H1 (cell line): ENCODE results near the gene PCDH7. TPM values are rescaled to one million over a fixed set of nuclear protein-coding genes. Genes with fewer than 3 reads are reported as not detected.

ENCODE experiments used
- CTCF ChIA-PET: fragments of 300-600 bp; sonication (Branson Sonifier 250); formaldehyde crosslinking; loops from one replicate; lab custom pipeline; 2021; ENCODE audit not compliant: partially characterized antibody; lab: Charles Lee
- POLR2A ChIA-PET: fragments of 300-600 bp; sonication (Branson Sonifier 250); formaldehyde crosslinking; loops from one replicate; lab custom pipeline; 2021; ENCODE audit warnings: inconsistent platforms; ENCODE audit not compliant: partially characterized antibody; lab: Charles Lee
- DNase-seq, 2 experiments: peaks; one replicate each; pipeline versions ENCODE4 v3.0.0 to v3.0.0-alpha.2; 2010 to 2022; ENCODE audit warnings: low spot score in 2 of 2, low read depth in 1 of 2, mixed read lengths in 1 of 2
- FAIRE-seq: peaks from 2 replicates; lab custom pipeline; 2011; peaks lifted over from hg19 to GRCh38; lab: Jason Lieb, UNC
- H2AFZ ChIP-seq: 2 replicates; pipeline ENCODE4 v1.8.1; 2012; ENCODE audit warnings: low read length, inconsistent platforms
- H2AK5ac ChIP-seq: 2 replicates; pipeline ENCODE4 v1.6.1; 2013; ENCODE audit warnings: low read depth, low read length
- H2BK120ac ChIP-seq: replicated peaks from 2 replicates; pipeline ENCODE3; 2013; ENCODE audit warnings: low read depth, low read length, inconsistent platforms
- H2BK12ac ChIP-seq: 2 replicates; pipeline ENCODE4 v1.6.1; 2013; ENCODE audit warnings: low read depth, low read length
- H2BK15ac ChIP-seq: 2 replicates; pipeline ENCODE4 v1.6.1; 2013; ENCODE audit warnings: low read length
- H2BK20ac ChIP-seq: 2 replicates; pipeline ENCODE4 v1.6.1; 2013; ENCODE audit warnings: low read length
- H2BK5ac ChIP-seq: 2 replicates; pipeline ENCODE4 v1.6.1; 2013; ENCODE audit warnings: low read depth, low read length
- H3K14ac ChIP-seq: 2 replicates; pipeline ENCODE4 v1.6.1; 2013; ENCODE audit warnings: inconsistent platforms; ENCODE audit not compliant: insufficient read length
- H3K18ac ChIP-seq: 2 replicates; pipeline ENCODE4 v1.6.1; 2013; ENCODE audit warnings: low read length; ENCODE audit errors: extremely low read depth
- H3K23ac ChIP-seq: 2 replicates; pipeline ENCODE4 v1.6.1; 2013; ENCODE audit warnings: inconsistent platforms; ENCODE audit not compliant: insufficient read length
- H3K23me2 ChIP-seq: 2 replicates; pipeline ENCODE4 v1.6.1; 2013; ENCODE audit warnings: low read depth, low read length
- H3K27ac ChIP-seq: 2 replicates; pipeline ENCODE4 v1.6.1; 2011; ENCODE audit warnings: low read depth, low read length, inconsistent platforms
- H3K27me3 ChIP-seq, 4 experiments: replicated peaks in 1 of 4; 1 replicate in 1 of 4; 2 replicates in 3 of 4; pipeline versions ENCODE4 v1.6.1 to v1.8.1; 2011 to 2013; ENCODE audit warnings: low read length in 3 of 4, mild to moderate bottlenecking in 3 of 4, inconsistent platforms in 2 of 4, mixed read lengths in 2 of 4, moderate library complexity in 1 of 4; ENCODE audit not compliant: control insufficient read depth in 3 of 4, insufficient read depth in 3 of 4; ENCODE audit errors: extremely low read depth in 1 of 4
- H3K36me3 ChIP-seq, 4 experiments: 2 replicates each; pipeline versions ENCODE4 v1.6.1 to v1.8.1; 2011 to 2013; ENCODE audit warnings: mild to moderate bottlenecking in 4 of 4, low read length in 3 of 4, moderate library complexity in 2 of 4, control low read depth in 1 of 4, inconsistent platforms in 1 of 4; ENCODE audit not compliant: insufficient read depth in 4 of 4, control insufficient read depth in 2 of 4
- H3K4ac ChIP-seq: replicated peaks from 2 replicates; pipeline ENCODE3; 2013; ENCODE audit warnings: low read length, low read depth, mixed read lengths, inconsistent platforms; ENCODE audit not compliant: insufficient read length
- H3K4me1 ChIP-seq, 4 experiments: replicated peaks in 1 of 4; 1 replicate in 1 of 4; 2 replicates in 3 of 4; pipeline versions ENCODE4 v1.6.1 to v1.8.1; 2011 to 2013; ENCODE audit warnings: low read length in 3 of 4, inconsistent platforms in 2 of 4, mixed read lengths in 1 of 4; ENCODE audit not compliant: insufficient read depth in 4 of 4, control insufficient read depth in 3 of 4
- H3K4me2 ChIP-seq, 2 experiments: 2 replicates each; pipeline versions ENCODE4 v1.6.1 to v1.8.1; 2011 to 2013; ENCODE audit warnings: low read depth in 2 of 2, low read length in 2 of 2, control low read depth in 1 of 2, inconsistent platforms in 1 of 2, mild to moderate bottlenecking in 1 of 2; ENCODE audit not compliant: insufficient read depth in 1 of 2
- H3K4me3 ChIP-seq, 4 experiments: fragments of 200-600, 300-600 bp in 1 of 4; sonication (generic), shearing (Covaris generic), sonication (Bioruptor Twin) in 1 of 4; 2 replicates each; pipeline versions ENCODE4 v1.5.1 to v1.8.1; 2011 to 2016; ENCODE audit warnings: low read length in 4 of 4, low read depth in 3 of 4, control low read depth in 2 of 4, inconsistent platforms in 2 of 4, mild to moderate bottlenecking in 2 of 4, mixed read lengths in 1 of 4, moderate library complexity in 1 of 4; ENCODE audit not compliant: insufficient read depth in 2 of 4; ENCODE audit errors: extremely low read depth in 1 of 4
- H3K56ac ChIP-seq: replicated peaks from 2 replicates; pipeline ENCODE3; 2013; ENCODE audit warnings: low read depth, mild to moderate bottlenecking, mixed read lengths, low read length, inconsistent platforms; ENCODE audit not compliant: insufficient read length
- H3K79me1 ChIP-seq: 2 replicates; pipeline ENCODE4 v1.6.1; 2013; ENCODE audit warnings: low read depth, low read length, control low read depth
- H3K79me2 ChIP-seq, 2 experiments: 2 replicates each; pipeline versions ENCODE4 v1.6.1 to v1.8.1; 2012 to 2013; ENCODE audit warnings: low read length in 2 of 2, mild to moderate bottlenecking in 2 of 2, inconsistent platforms in 1 of 2; ENCODE audit not compliant: insufficient read depth in 2 of 2, control insufficient read depth in 1 of 2
- H3K9ac ChIP-seq, 4 experiments: replicated peaks in 1 of 4; 1 replicate in 1 of 4; 2 replicates in 3 of 4; pipeline versions ENCODE4 v1.6.1 to v1.8.1; 2011 to 2013; ENCODE audit warnings: low read depth in 3 of 4, low read length in 3 of 4, control low read depth in 2 of 4, mild to moderate bottlenecking in 2 of 4, moderate library complexity in 2 of 4, inconsistent platforms in 1 of 4; ENCODE audit errors: extremely low read depth in 1 of 4
- H3K9me3 ChIP-seq, 2 experiments: 2 replicates each; pipeline versions ENCODE4 v1.6.1 to v1.8.1; 2012 to 2013; ENCODE audit warnings: mild to moderate bottlenecking in 2 of 2, moderate library complexity in 2 of 2, control low read depth in 1 of 2, inconsistent platforms in 1 of 2, low read depth in 1 of 2, low read length in 1 of 2, mixed read lengths in 1 of 2; ENCODE audit not compliant: insufficient read depth in 2 of 2
- H4K20me1 ChIP-seq, 2 experiments: replicated peaks in 1 of 2; 2 replicates each; pipeline versions ENCODE3 to v1.8.1; 2011 to 2013; ENCODE audit warnings: inconsistent platforms in 2 of 2, low read length in 2 of 2, mild to moderate bottlenecking in 1 of 2; ENCODE audit not compliant: insufficient read depth in 2 of 2, control insufficient read depth in 1 of 2
- H4K5ac ChIP-seq: 2 replicates; pipeline ENCODE4 v1.6.1; 2013; ENCODE audit warnings: low read length, low read depth, mixed read lengths, inconsistent platforms; ENCODE audit not compliant: insufficient read length
- H4K8ac ChIP-seq: 2 replicates; pipeline ENCODE4 v1.8.0; 2013; ENCODE audit warnings: mild to moderate bottlenecking, moderate library complexity, low read length, inconsistent platforms; ENCODE audit not compliant: insufficient read depth; ENCODE audit errors: extremely low read depth
- H4K91ac ChIP-seq: replicated peaks from 2 replicates; pipeline ENCODE3; 2013; ENCODE audit warnings: low read length, mixed read lengths, inconsistent platforms; ENCODE audit not compliant: insufficient read length
- CBX8 ChIP-seq: fragments of 300-800, 300-1000 bp; sonication (generic); IDR thresholded peaks from 2 replicates; pipeline ENCODE4 v1.7.1; 2016; ENCODE audit warnings: low read depth, low read length, borderline replicate concordance
- E2F6 ChIP-seq: IDR thresholded peaks from 2 replicates; pipeline ENCODE4 v1.6.1; 2012; ENCODE audit warnings: inconsistent platforms
- RNF2 ChIP-seq: fragments of 200-900, 300-1000 bp; sonication (generic); IDR thresholded peaks from 2 replicates; pipeline ENCODE4 v1.7.1; 2016; ENCODE audit warnings: borderline replicate concordance, low read depth, mild to moderate bottlenecking, antibody characterized with exemption, low read length; ENCODE audit not compliant: poor library complexity, severe bottlenecking; ENCODE audit errors: missing control alignments
- SP4 ChIP-seq: IDR thresholded peaks from 2 replicates; pipeline ENCODE4 v1.6.1; 2012; ENCODE audit warnings: low read length, inconsistent platforms
- YY1 ChIP-seq: IDR thresholded peaks from 2 replicates; pipeline ENCODE4 v1.6.1; 2011; ENCODE audit warnings: low read depth, mild to moderate bottlenecking, low read length
- WGBS, 2 experiments: shearing (Covaris generic) in 1 of 2; methylation state at CpG; one replicate each; pipeline versions ENCODE4 v1.1.6 to v1.1.7; 2013 to 2015; ENCODE audit warnings: low lambda C conversion rate in 2 of 2, mixed read lengths in 2 of 2, inconsistent platforms in 1 of 2, low coverage in 1 of 2, missing lambda C conversion rate in 1 of 2; ENCODE audit not compliant: insufficient replicate concordance in 2 of 2, insufficient coverage in 1 of 2, insufficient read length in 1 of 2; ENCODE audit errors: extremely low coverage in 1 of 2, missing lambda C conversion rate in 1 of 2; 5-methylcytosine and 5-hydroxymethylcytosine counted together
- polyA plus RNA-seq, 7 experiments: library from polyadenylated mRNA; depleted of rRNA in 3 of 7; stranded (reverse) in 5 of 7; unstranded in 2 of 7; fragments of >200 nt in 5 of 7; fragments of 200-250 nt in 2 of 7; gene quantifications; 1 replicate in 5 of 7; 2 replicates in 1 of 7; 4 replicates in 1 of 7; pipeline versions ENCODE4 v1.2.1 to v1.2.3, GENCODE V29; 2011 to 2013; ENCODE audit warnings: missing spikeins in 2 of 7, mixed read lengths in 2 of 7
- total RNA-seq: library from RNA; stranded (reverse); fragmentation: NEBNext Ultra II Directional; extraction: Animal tissue kit (Norgen Biotek cat#: 25700); gene quantifications from 2 replicates; pipeline ENCODE4 v1.2.1, GENCODE V29; 2021
- TF ChIP-seq, protein P1 (sequence below), 3 experiments: IDR thresholded peaks; 1 replicate in 2 of 3; 2 replicates in 1 of 3; pipeline versions ENCODE4 v1.5.1 to v1.6.1; 2011; ENCODE audit warnings: low read length in 3 of 3, mild to moderate bottlenecking in 3 of 3, inconsistent platforms in 2 of 3, low read depth in 1 of 3, moderate library complexity in 1 of 3; ENCODE audit not compliant: insufficient read depth in 1 of 3; ENCODE audit errors: control extremely low read depth in 1 of 3

PCDH7 gene
- total and polyA plus RNA-seq, 2 of the 8 experiments (the other 6 are each of a cell fraction or from before 2014, with no cell fraction given), result 3.1 to 6.1 TPM

DNA sequence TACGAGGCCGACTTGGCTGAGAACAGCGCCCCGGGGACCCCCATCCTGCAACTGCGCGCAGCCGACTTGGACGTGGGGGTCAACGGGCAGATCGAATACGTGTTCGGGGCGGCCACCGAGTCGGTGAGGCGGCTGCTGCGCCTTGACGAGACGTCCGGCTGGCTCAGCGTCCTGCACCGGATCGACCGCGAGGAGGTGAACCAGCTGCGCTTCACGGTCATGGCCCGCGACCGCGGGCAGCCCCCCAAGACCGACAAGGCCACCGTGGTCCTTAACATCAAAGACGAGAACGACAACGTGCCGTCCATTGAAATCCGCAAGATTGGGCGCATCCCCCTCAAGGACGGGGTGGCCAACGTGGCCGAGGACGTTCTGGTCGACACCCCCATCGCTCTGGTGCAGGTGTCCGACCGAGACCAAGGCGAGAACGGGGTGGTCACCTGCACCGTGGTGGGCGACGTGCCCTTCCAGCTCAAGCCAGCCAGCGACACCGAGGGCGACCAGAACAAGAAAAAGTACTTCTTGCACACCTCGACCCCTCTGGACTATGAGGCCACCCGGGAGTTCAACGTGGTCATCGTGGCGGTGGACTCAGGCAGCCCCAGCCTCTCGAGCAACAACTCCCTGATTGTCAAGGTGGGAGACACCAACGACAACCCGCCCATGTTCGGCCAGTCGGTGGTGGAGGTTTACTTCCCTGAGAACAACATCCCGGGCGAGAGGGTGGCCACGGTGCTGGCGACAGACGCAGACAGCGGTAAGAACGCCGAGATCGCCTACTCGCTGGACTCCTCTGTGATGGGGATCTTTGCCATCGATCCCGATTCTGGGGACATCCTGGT, 2.4 kb downstream of the PCDH7 start:
- no peak overlapping the region; a peak in 1 of 7 replicates for H3K9ac ChIP-seq
- no peak overlapping the region; the same call in 1 of the 2 replicates for H2BK20ac ChIP-seq
- peak overlapping the region; percentile 11 for H4K5ac ChIP-seq
- peak in 1 of 2 experiments; percentile 73 for DNase-seq
- H3K23me2 ChIP-seq, result peaks cover 49% of the 10 kb centered on the region
- no peak overlapping the region for H4K91ac ChIP-seq
- H3K4me1 ChIP-seq, result peaks cover 0 to 20% (median 13%) of the 10 kb centered on the region in 4 experiments; a peak in 6 of 7 replicates
- ChIA-PET CTCF (interaction anchor here (1.1 to 1.5 kb wide), 4 partner anchors 14 to 953 kb away, joined by 3 to 5 read pairs (median 3); no protein-coding TSS in a partner anchor), POLR2A (no interaction called here)
- no peak overlapping the region for H3K4ac ChIP-seq
- peak overlapping the region; percentile 92 for H4K8ac ChIP-seq
- H3K4me2 ChIP-seq, result peak overlapping the region; percentile 89 to 100
- peak overlapping the region; percentile 63 for H3K18ac ChIP-seq
- H3K79me2 ChIP-seq, result no peaks in the 10 kb centered on the region; a peak in 1 of 4 replicates
- WGBS, 2 experiments, result 5% methylated on average over 65 of the region's 77 CpGs; no CpG with 5 or more reads in 1 of the 2 experiments
- H2BK12ac ChIP-seq, result peak overlapping the region; percentile 85; the same call in 1 of the 2 replicates
- peaks cover 0 to 18% of the 10 kb centered on the region in 2 experiments for H4K20me1 ChIP-seq
- peaks cover 17 to 49% (median 41%) of the 10 kb centered on the region in 4 experiments for H3K27me3 ChIP-seq
- no peak overlapping the region for H3K14ac ChIP-seq
- H3K79me1 ChIP-seq, result peaks cover 2% of the 10 kb centered on the region; the same call in 1 of the 2 replicates
- no peak overlapping the region for H3K56ac ChIP-seq
- H3K23ac ChIP-seq, result peak overlapping the region; percentile 12
- H3K27ac ChIP-seq, result no peak overlapping the region
- 0 out of 2 replicates have a peak overlapping the region, but pooled peaks have one; percentile 30 for H2BK5ac ChIP-seq
- H2BK120ac ChIP-seq, result no peak overlapping the region
- no peak for FAIRE-seq
- peak overlapping the region; percentile 84 for H2AFZ ChIP-seq
- peak overlapping the region; percentile 97; the same call in 1 of the 2 replicates for H2BK15ac ChIP-seq
- peak overlapping the region; percentile 63 to 86 (median 76) for H3K4me3 ChIP-seq
- no peak overlapping the region for H2AK5ac ChIP-seq
- H3K9me3 ChIP-seq, result no peaks in the 10 kb centered on the region; a peak in 1 of 4 replicates
- no peaks in the 10 kb centered on the region for H3K36me3 ChIP-seq
- no peak for TF ChIP-seq CBX8
- TF ChIP-seq, protein P1, sequence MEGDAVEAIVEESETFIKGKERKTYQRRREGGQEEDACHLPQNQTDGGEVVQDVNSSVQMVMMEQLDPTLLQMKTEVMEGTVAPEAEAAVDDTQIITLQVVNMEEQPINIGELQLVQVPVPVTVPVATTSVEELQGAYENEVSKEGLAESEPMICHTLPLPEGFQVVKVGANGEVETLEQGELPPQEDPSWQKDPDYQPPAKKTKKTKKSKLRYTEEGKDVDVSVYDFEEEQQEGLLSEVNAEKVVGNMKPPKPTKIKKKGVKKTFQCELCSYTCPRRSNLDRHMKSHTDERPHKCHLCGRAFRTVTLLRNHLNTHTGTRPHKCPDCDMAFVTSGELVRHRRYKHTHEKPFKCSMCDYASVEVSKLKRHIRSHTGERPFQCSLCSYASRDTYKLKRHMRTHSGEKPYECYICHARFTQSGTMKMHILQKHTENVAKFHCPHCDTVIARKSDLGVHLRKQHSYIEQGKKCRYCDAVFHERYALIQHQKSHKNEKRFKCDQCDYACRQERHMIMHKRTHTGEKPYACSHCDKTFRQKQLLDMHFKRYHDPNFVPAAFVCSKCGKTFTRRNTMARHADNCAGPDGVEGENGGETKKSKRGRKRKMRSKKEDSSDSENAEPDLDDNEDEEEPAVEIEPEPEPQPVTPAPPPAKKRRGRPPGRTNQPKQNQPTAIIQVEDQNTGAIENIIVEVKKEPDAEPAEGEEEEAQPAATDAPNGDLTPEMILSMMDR (IDR thresholded peaks at IDR 0.05; ENCODE audit: control extremely low read depth in 1 of 3, insufficient read depth in 1 of 3, low read depth in 1 of 3, low read length in 3 of 3), result no peak
- TF ChIP-seq E2F6, result peak; percentile 18; the same call in 1 of the 2 replicates
- no peak for TF ChIP-seq SP4
- TF ChIP-seq YY1, result no peak
- TF ChIP-seq RNF2, result peak; percentile 68
